T-helper 1 cell (primary cell): ENCODE data around the gene RNF44.

Experiments
- DNase-seq, 5 donors: peaks; one replicate each; pipeline ENCODE4 v3.0.0-alpha.2; 2012 to 2020

Gene RNF44

GRCh38 chr5:176534640-176535039, 2.6 kb downstream of the RNF44 start:
- peak in 1 of 5 donors; percentile 35 for DNase-seq

GRCh38 chr5:176533894-176534611, 3.1 kb downstream of the RNF44 start:
- DNase-seq, result peak in 2 of 5 donors; percentile 46 to 78

GRCh38 chr5:176533390-176533789, 3.8 kb downstream of the RNF44 start:
- DNase-seq, result no peak

- DNase-seq, result no peak
These were observed 4.4 kb downstream of the RNF44 start for GRCh38 chr5:176532795-176533194.

DNA sequence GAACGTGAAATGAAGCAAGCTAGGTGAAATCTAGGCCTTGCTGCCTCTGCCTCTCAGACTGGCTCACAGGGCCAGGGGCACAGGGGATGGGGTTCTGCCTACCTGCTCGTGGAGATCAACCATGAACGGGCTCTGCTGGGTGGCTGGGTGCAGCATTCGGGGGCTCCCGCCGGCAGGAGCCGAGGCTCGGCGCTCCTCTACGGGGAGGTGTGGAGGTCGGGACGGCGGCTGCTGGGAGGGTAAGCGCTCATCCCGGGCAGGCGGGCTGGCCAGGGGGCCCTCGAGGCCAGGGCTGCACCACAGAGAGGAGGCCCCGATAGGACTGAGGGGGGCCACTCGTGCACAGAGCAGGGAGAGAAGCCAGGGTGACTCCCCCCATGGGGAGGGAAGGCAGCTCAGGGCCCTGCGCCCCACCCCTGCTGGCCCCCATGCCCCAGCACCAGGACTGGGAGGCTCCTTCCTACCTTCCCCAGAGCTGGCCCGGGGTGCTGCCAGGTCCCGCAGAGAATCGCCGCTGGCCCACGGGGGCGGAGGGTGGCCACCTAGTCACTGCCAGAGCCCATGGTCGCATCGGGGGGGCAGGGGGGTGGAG, 5.2 kb downstream of the RNF44 start:
- DNase-seq, result no peak

- DNase-seq, result peak in 1 of 5 donors; percentile 39
These were observed 6.0 kb downstream of the RNF44 start for GRCh38 chr5:176530983-176531901.

- DNase-seq, result no peak
These were observed 6.7 kb downstream of the RNF44 start for GRCh38 chr5:176530393-176530982.

DNA sequence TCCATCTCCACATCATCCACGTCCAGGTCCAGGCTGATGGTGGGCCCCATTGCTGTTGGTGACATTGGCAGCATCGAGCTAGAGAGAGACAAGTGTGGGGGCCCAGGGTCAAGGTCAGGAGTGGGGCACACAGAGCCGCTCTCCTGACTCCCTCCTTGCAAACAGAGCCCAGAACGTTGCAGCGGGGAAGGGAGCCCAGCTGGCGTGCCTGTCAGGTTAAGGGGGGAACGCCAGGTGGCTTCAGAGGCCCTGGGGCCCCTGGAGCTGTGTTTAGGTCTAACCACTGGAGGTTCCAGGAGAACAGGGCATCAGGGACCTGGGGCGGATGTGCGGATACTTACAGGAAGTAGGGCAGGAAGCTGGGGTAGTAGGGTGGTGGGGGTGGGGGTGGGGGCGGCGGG, 7.5 kb downstream of the RNF44 start:
- peak; percentile 42 to 79 (median 58) for DNase-seq

GRCh38 chr5:176529116-176529740, 8.0 kb downstream of the RNF44 start:
- no peak for DNase-seq

GRCh38 chr5:176528761-176529115, 8.5 kb downstream of the RNF44 start:
- no peak for DNase-seq

GRCh38 chr5:176528301-176528700, 8.9 kb downstream of the RNF44 start:
- DNase-seq, result no peak

- DNase-seq, result no peak
These were observed 9.7 kb downstream of the RNF44 start for GRCh38 chr5:176527246-176528222.

DNA sequence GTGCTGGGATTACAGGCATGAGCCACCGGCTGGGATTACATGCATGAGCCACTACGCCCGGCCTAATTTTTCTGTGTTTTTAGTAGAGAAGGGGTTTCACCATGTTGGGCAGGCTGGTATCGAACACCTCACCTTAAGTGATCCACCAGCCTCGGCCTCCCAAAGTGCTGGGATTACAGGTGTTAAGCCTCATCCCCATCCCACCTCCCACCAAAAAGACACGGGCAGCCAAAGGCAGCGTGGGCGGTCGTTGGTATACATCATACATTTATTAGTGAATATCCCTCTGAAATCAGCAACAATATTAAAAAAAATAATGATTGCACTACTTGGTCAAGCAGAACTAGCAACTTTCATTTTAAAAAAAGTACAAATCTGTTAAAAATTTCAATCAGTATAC, 10.7 kb downstream of the RNF44 start:
- DNase-seq, result no peak

DNA sequence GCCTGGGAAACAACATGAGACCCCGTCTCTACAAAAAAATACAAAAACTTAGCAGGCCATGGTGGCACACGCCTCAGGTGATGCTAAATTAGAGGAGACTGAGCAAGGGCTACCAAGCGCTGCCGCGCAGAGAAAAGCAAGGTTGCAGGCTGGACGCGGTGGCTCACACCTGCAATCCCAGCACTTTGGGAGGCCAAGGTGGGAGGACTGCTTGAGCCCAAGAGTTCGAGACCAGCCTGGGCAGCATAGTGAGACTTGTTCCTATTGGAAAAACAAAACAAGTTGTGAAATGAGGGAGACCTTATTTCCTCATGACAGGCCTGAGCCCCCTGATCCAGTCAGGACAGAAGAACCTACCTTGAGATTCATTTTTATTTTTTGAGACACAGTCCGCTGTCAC, 11.5 kb downstream of the RNF44 start:
- DNase-seq, result no peak

DNA sequence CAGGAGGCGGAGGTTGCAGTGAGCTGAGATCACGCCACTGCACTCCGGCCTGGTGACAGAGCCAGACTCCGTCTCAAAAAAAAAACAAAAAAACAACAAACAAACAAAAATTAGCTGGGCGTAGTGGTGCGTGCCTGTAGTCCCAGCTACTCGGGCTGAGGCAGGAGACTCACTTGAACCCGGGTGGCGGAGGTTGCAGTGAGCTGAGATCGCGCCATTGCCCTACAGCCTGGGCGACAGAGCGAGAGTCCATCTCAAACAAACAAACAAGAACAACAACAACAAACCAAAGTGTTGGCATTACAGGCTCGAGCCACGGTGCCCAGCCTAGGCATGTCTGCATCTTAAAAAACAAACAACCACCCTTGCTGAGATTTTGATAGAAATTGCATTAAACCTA, 12.2 kb downstream of the RNF44 start:
- DNase-seq, result no peak

GRCh38 chr5:176524138-176524537, 13.1 kb downstream of the RNF44 start:
- DNase-seq, result no peak

GRCh38 chr5:176521699-176522263, 15.4 kb downstream of the RNF44 start:
- no peak for DNase-seq

GRCh38 chr5:176521286-176521685, 15.9 kb downstream of the RNF44 start:
- DNase-seq, result no peak

GRCh38 chr5:176519810-176520720, 17.1 kb downstream of the RNF44 start:
- no peak for DNase-seq

GRCh38 chr5:176517053-176517661, 20.0 kb downstream of the RNF44 start:
- DNase-seq, result no peak
